Endothelial cell of umbilical vein (primary cell): ENCODE measurements around the gene CPB2. TPM values are rescaled to one million over a fixed set of nuclear protein-coding genes. Genes with fewer than 3 reads are reported as not detected.

Source experiments
- BruUV-seq: library from RNA; stranded (reverse); fragments of 400-500 nt; replicated peaks from 2 replicates; lab custom pipeline; 2021; lab: Mats Ljungman, UMichigan
- CTCF ChIA-PET: fragments of 300-600, 350-600 bp; sonication (Branson Sonifier 250); formaldehyde crosslinking; loops from one replicate; lab custom pipeline; 2021; ENCODE audit warnings: antibody characterized with exemption, inconsistent platforms; lab: Charles Lee
- POLR2A ChIA-PET: fragments of 300-600, 350-600 bp; sonication (Branson Sonifier 250); formaldehyde crosslinking; loops from one replicate; lab custom pipeline; 2021; ENCODE audit warnings: antibody characterized with exemption, inconsistent platforms; lab: Charles Lee
- DNase-seq: peaks from one replicate; pipeline ENCODE4 v3.0.0-alpha.2; 2011; ENCODE audit warnings: low read depth, low spot score
- FAIRE-seq: peaks from 2 replicates; lab custom pipeline; 2011; peaks lifted over from hg19 to GRCh38; lab: Jason Lieb, UNC
- H2AFZ ChIP-seq: 2 replicates; pipeline ENCODE4 v1.6.0; 2012; ENCODE audit warnings: low read depth, low read length, control low read depth, inconsistent platforms
- H3K27ac ChIP-seq: 2 replicates; pipeline ENCODE4 v1.5.1; 2011; ENCODE audit warnings: low read depth, mild to moderate bottlenecking, control low read depth, low read length, moderate library complexity; ENCODE audit not compliant: insufficient read depth
- H3K27me3 ChIP-seq, 2 experiments: 2 replicates each; pipeline versions ENCODE4 v1.6.0 to v1.6.1; 2011; ENCODE audit warnings: low read length in 2 of 2, mixed read lengths in 1 of 2; ENCODE audit not compliant: control insufficient read depth in 2 of 2, insufficient read depth in 2 of 2
- H3K36me3 ChIP-seq, 2 experiments: 2 replicates in 1 of 2; 3 replicates in 1 of 2; pipeline ENCODE4 v1.5.1; 2011; ENCODE audit warnings: low read length in 2 of 2, mild to moderate bottlenecking in 1 of 2, moderate library complexity in 1 of 2; ENCODE audit not compliant: control insufficient read depth in 2 of 2, insufficient read depth in 2 of 2; ENCODE audit errors: extremely low read depth in 1 of 2
- H3K4me1 ChIP-seq: 3 replicates; pipeline ENCODE4 v1.5.1; 2011; ENCODE audit warnings: mild to moderate bottlenecking, low read length; ENCODE audit not compliant: control insufficient read depth, insufficient read depth; ENCODE audit errors: extremely low read depth
- H3K4me2 ChIP-seq: 2 replicates; pipeline ENCODE4 v1.6.1; 2011; ENCODE audit warnings: low read length, control low read depth, mixed read lengths; ENCODE audit not compliant: insufficient read depth
- H3K4me3 ChIP-seq, 3 experiments: fragments of 200-600 bp in 1 of 3; sonication (generic), shearing (Covaris generic) in 1 of 3; replicated peaks in 1 of 3; 2 replicates each; pipeline ENCODE4 v1.5.1; 2011 to 2016; ENCODE audit warnings: control low read depth in 3 of 3, low read length in 3 of 3, mild to moderate bottlenecking in 2 of 3, inconsistent platforms in 1 of 3, low read depth in 1 of 3, moderate library complexity in 1 of 3; ENCODE audit not compliant: insufficient read depth in 1 of 3
- H3K79me2 ChIP-seq: 2 replicates; pipeline ENCODE4 v1.6.0; 2012; ENCODE audit warnings: low read length, inconsistent platforms; ENCODE audit not compliant: control insufficient read depth, insufficient read depth
- H3K9ac ChIP-seq: replicated peaks from 2 replicates; pipeline ENCODE3; 2011; ENCODE audit warnings: low read length, control low read depth; ENCODE audit not compliant: insufficient read depth; ENCODE audit errors: extremely low read depth
- H3K9me1 ChIP-seq: replicated peaks from 3 replicates; pipeline ENCODE4 v1.6.0; 2011; ENCODE audit warnings: mild to moderate bottlenecking, low read length; ENCODE audit not compliant: control insufficient read depth, insufficient read depth; ENCODE audit errors: extremely low read depth
- H3K9me3 ChIP-seq: replicated peaks from 2 replicates; pipeline ENCODE4 v1.5.1; 2012; ENCODE audit warnings: low read length, inconsistent platforms; ENCODE audit not compliant: control insufficient read depth, insufficient read depth
- H4K20me1 ChIP-seq: replicated peaks from 2 replicates; pipeline ENCODE3; 2011; ENCODE audit warnings: mild to moderate bottlenecking, low read length; ENCODE audit not compliant: control insufficient read depth, insufficient read depth; ENCODE audit errors: extremely low read depth
- CTCF ChIP-seq, 2 donors: IDR thresholded peaks; 1 replicate in 1 of 2; 2 replicates in 1 of 2; pipeline ENCODE4 v1.5.1; 2011; ENCODE audit warnings: low read length in 2 of 2, mild to moderate bottlenecking in 2 of 2, moderate library complexity in 2 of 2, control low read depth in 1 of 2, inconsistent platforms in 1 of 2, low read depth in 1 of 2; ENCODE audit not compliant: insufficient read depth in 1 of 2; ENCODE audit errors: extremely low read depth in 1 of 2
- EZH2 ChIP-seq: IDR thresholded peaks from 2 replicates; pipeline ENCODE4 v1.6.1; 2012; ENCODE audit warnings: borderline replicate concordance, low read depth, mild to moderate bottlenecking, moderate library complexity, low read length, inconsistent platforms; ENCODE audit not compliant: severe bottlenecking
- FOS ChIP-seq: IDR thresholded peaks from 2 replicates; pipeline ENCODE4 v1.6.1; 2011; ENCODE audit warnings: mild to moderate bottlenecking, low read length, moderate library complexity, borderline replicate concordance; ENCODE audit not compliant: insufficient read depth
- GATA2 ChIP-seq: IDR thresholded peaks from 2 replicates; pipeline ENCODE4 v1.7.0; 2011; ENCODE audit warnings: low read depth, mild to moderate bottlenecking, moderate library complexity, mixed read lengths, low read length; ENCODE audit not compliant: insufficient read length, insufficient read depth
- JUN ChIP-seq: IDR thresholded peaks from 2 replicates; pipeline ENCODE4 v1.6.1; 2011; ENCODE audit warnings: borderline replicate concordance, low read depth; ENCODE audit not compliant: insufficient read length, insufficient read depth
- MYC ChIP-seq: IDR thresholded peaks from one replicate; pipeline ENCODE4 v1.6.1; 2011; ENCODE audit warnings: mild to moderate bottlenecking, low read depth, low read length
- POLR2A ChIP-seq: IDR thresholded peaks from 2 replicates; pipeline ENCODE4 v1.6.1; 2012; ENCODE audit warnings: low read depth, mild to moderate bottlenecking, control low read depth, low read length
- POLR2AphosphoS5 ChIP-seq: IDR thresholded peaks from 2 replicates; pipeline ENCODE4 v1.6.1; 2012; ENCODE audit warnings: low read depth, mild to moderate bottlenecking, control low read depth, low read length, moderate library complexity; ENCODE audit not compliant: insufficient read depth
- dilution Hi-C: fragments of 300-500 bp; cut with MboI; formaldehyde crosslinking; loops from one replicate; pipeline ENCODE4 v1.15.0; 2019; ENCODE audit warnings: low sequenced_read_pairs; ENCODE audit not compliant: extremely low pct_ligation_motif_present
- intact Hi-C: fragments of 100-400 bp; cut with micrococcal nuclease; formaldehyde crosslinking; loops from one replicate; pipeline ENCODE4 v1.10.0; 2022
- polyA plus RNA-seq, 4 experiments: library from polyadenylated mRNA; depleted of rRNA in 3 of 4; stranded (reverse) in 3 of 4; unstranded in 1 of 4; fragments of >200 nt; gene quantifications; 2 replicates each; pipeline versions ENCODE4 v1.2.1 to v1.2.3, GENCODE V29; 2011 to 2012; ENCODE audit warnings: missing spikeins in 1 of 4
- total RNA-seq: library from RNA; stranded (reverse); gene quantifications from 2 replicates; pipeline ENCODE4 v1.2.3, GENCODE V29; 2021
- TF ChIP-seq, protein P1 (sequence below): IDR thresholded peaks from 2 replicates; pipeline ENCODE4 v1.6.1; 2011; ENCODE audit not compliant: insufficient read depth, insufficient read length

CPB2 gene
- total and polyA plus RNA-seq, 2 donors (not counting 3 experiments of a cell fraction or from before 2014, with no cell fraction given), result not detected

- no peak overlapping the region for H3K27ac ChIP-seq
- no peak overlapping the region for H2AFZ ChIP-seq
- H3K4me1 ChIP-seq, result no peaks in the 10 kb centered on the region
- H3K4me2 ChIP-seq, result no peak overlapping the region
- BruUV-seq, result no TSS peak
- ChIA-PET POLR2A (no interaction called here), CTCF (no interaction called here)
- intact Hi-C loops, result no loop called here
- no peak overlapping the region for H3K9ac ChIP-seq
- H3K36me3 ChIP-seq, result peaks cover 2 to 20% of the 10 kb centered on the region in 2 experiments
- no peaks in the 10 kb centered on the region for H3K27me3 ChIP-seq
- no peak for DNase-seq
- H3K9me1 ChIP-seq, result no peaks in the 10 kb centered on the region
- TF ChIP-seq MYC (no peak), GATA2 (no peak), POLR2AphosphoS5 (no peak), JUN (no peak), FOS (no peak), EZH2 (no peak), CTCF (IDR thresholded peaks at IDR 0.05; ENCODE audit: extremely low read depth in 1 of 2, insufficient read depth in 1 of 2, low read depth in 1 of 2, low read length in 2 of 2) (no peak), POLR2A (no peak)
- TF ChIP-seq, protein P1, sequence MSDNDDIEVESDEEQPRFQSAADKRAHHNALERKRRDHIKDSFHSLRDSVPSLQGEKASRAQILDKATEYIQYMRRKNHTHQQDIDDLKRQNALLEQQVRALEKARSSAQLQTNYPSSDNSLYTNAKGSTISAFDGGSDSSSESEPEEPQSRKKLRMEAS, result no peak
- no peaks in the 10 kb centered on the region for H3K9me3 ChIP-seq
- dilution Hi-C loops, result no loop called here
- H3K79me2 ChIP-seq, result peaks cover 9% of the 10 kb centered on the region
- H3K4me3 ChIP-seq, result no peak overlapping the region
- no peaks in the 10 kb centered on the region for H4K20me1 ChIP-seq
- FAIRE-seq, result no peak
Measured at GRCh38 chr13:46038296-46038695, 66.5 kb downstream of the CPB2 start.
